HepG2 (cell line): ENCODE data around the gene C6orf62. TPM values are rescaled to one million over a fixed set of nuclear protein-coding genes. Genes with fewer than 3 reads are reported as not detected.
"Not testable (repeated sequence)": the region's sequence is repeated elsewhere in the genome, so short reads cannot be mapped to it uniquely, and the experiment has no call there.

Experiments used
- ATAC-seq: fragments of 200-7000 bp; cut with Tn5 transposase; 3 replicates; pipeline ENCODE4 v1.9.1; 2020; ENCODE audit warnings: mild to moderate bottlenecking, moderate library complexity
- BruUV-seq: library from RNA; stranded (reverse); fragments of 400-500 nt; replicated peaks from 2 replicates; lab custom pipeline; 2021; lab: Mats Ljungman, UMichigan
- CTCF ChIA-PET: fragments of 300-600 bp; formaldehyde crosslinking; extraction: SDS; loops from one replicate; lab custom pipeline; 2021; ENCODE audit warnings: low total read pairs, inconsistent platforms, low intra/inter-chr PET ratio; lab: Yijun Ruan, JAX
- POLR2A ChIA-PET: fragments of 350-600 bp; sonication (Branson Sonifier 250); formaldehyde crosslinking; loops from one replicate; lab custom pipeline; 2020; ENCODE audit warnings: antibody characterized with exemption, inconsistent platforms; lab: Yijun Ruan, JAX
- DNase-seq: peaks from one replicate; pipeline ENCODE4 v3.0.0-alpha.2; 2015; ENCODE audit warnings: low spot score
- FAIRE-seq: peaks from 3 replicates; lab custom pipeline; 2011; peaks lifted over from hg19 to GRCh38; lab: Jason Lieb, UNC
- H2AFZ ChIP-seq: one replicate; pipeline ENCODE4 v1.6.1; 2011; ENCODE audit warnings: low read length, inconsistent platforms
- H3K27ac ChIP-seq: fragments of 300-600 bp; 3 replicates; pipeline ENCODE4 v1.8.0; 2011; ENCODE audit warnings: mixed run types, mild to moderate bottlenecking, mixed read lengths, low read length, inconsistent platforms; ENCODE audit not compliant: insufficient read depth; ENCODE audit errors: extremely low read length
- H3K27me3 ChIP-seq, 2 experiments: fragments of 200-600 bp in 1 of 2; 2 replicates in 1 of 2; 3 replicates in 1 of 2; pipeline versions ENCODE4 v1.6.0 to v1.8.0; 2011; ENCODE audit warnings: low read length in 2 of 2, mild to moderate bottlenecking in 2 of 2, moderate library complexity in 2 of 2, inconsistent platforms in 1 of 2; ENCODE audit not compliant: insufficient read depth in 2 of 2, control insufficient read depth in 1 of 2
- H3K36me3 ChIP-seq, 2 experiments: fragments of 200-600 bp in 1 of 2; replicated peaks in 1 of 2; 2 replicates in 1 of 2; 3 replicates in 1 of 2; pipeline versions ENCODE4 v1.5.1 to v1.8.0; 2011; ENCODE audit warnings: low read length in 2 of 2, inconsistent platforms in 1 of 2; ENCODE audit not compliant: insufficient read depth in 2 of 2, control insufficient read depth in 1 of 2
- H3K4me1 ChIP-seq: 2 replicates; pipeline ENCODE4 v1.5.1; 2012; ENCODE audit warnings: low read length, inconsistent platforms; ENCODE audit not compliant: insufficient read depth
- H3K4me2 ChIP-seq: 2 replicates; pipeline ENCODE4 v1.6.0; 2011; ENCODE audit warnings: low read depth, low read length, inconsistent platforms
- H3K4me3 ChIP-seq, 3 experiments: fragments of 200-600 bp in 1 of 3; sonication (generic), shearing (Covaris generic) in 1 of 3; replicated peaks in 1 of 3; 2 replicates each; pipeline ENCODE4 v1.5.1; 2011 to 2016; ENCODE audit warnings: low read length in 3 of 3, inconsistent platforms in 2 of 3, low read depth in 2 of 3, mild to moderate bottlenecking in 2 of 3, control low read depth in 1 of 3, mixed read lengths in 1 of 3; ENCODE audit not compliant: insufficient read depth in 1 of 3
- H3K79me2 ChIP-seq: one replicate; pipeline ENCODE4 v1.6.1; 2011; ENCODE audit warnings: low read length, inconsistent platforms; ENCODE audit not compliant: insufficient read depth
- H3K9ac ChIP-seq: 2 replicates; pipeline ENCODE4 v1.6.0; 2011; ENCODE audit warnings: mild to moderate bottlenecking, low read depth, low read length, inconsistent platforms; ENCODE audit not compliant: insufficient read depth
- H3K9me3 ChIP-seq: 2 replicates; pipeline ENCODE4 v1.5.1; 2012; ENCODE audit warnings: mild to moderate bottlenecking, low read length
- H4K20me1 ChIP-seq: 2 replicates; pipeline ENCODE4 v1.6.0; 2011; ENCODE audit warnings: inconsistent platforms, mild to moderate bottlenecking, low read length, moderate library complexity; ENCODE audit not compliant: insufficient read depth
- ARID2 ChIP-seq: sonication (generic); formaldehyde crosslinking; IDR thresholded peaks from 2 replicates; pipeline ENCODE4 v1.8.1; 2022; ENCODE audit warnings: mild to moderate bottlenecking, missing genetic modification reagents, borderline replicate concordance
- DMTF1 ChIP-seq: sonication (generic); formaldehyde crosslinking; IDR thresholded peaks from 2 replicates; pipeline ENCODE4 v1.4.0; 2020; ENCODE audit warnings: mild to moderate bottlenecking, missing genetic modification reagents
- DNMT1 ChIP-seq: sonication (generic); formaldehyde crosslinking; IDR thresholded peaks from 2 replicates; pipeline ENCODE4 v1.5.1; 2020; ENCODE audit warnings: mild to moderate bottlenecking, missing genetic modification reagents
- MAFG ChIP-seq: sonication (generic); formaldehyde crosslinking; IDR thresholded peaks from 2 replicates; pipeline ENCODE4 v1.5.1; 2020; ENCODE audit warnings: mild to moderate bottlenecking, missing genetic modification reagents
- RFXAP ChIP-seq: sonication (generic); formaldehyde crosslinking; IDR thresholded peaks from 2 replicates; pipeline ENCODE4 v1.4.0; 2020; ENCODE audit warnings: missing genetic modification reagents, borderline replicate concordance
- RNF219 ChIP-seq: sonication (generic); formaldehyde crosslinking; IDR thresholded peaks from 2 replicates; pipeline ENCODE4 v1.5.0; 2020; ENCODE audit warnings: mild to moderate bottlenecking, missing genetic modification reagents
- YY1 ChIP-seq: IDR thresholded peaks from 2 replicates; pipeline ENCODE4 v1.6.1; 2011; ENCODE audit warnings: low read length, low read depth, moderate library complexity, mild to moderate bottlenecking; ENCODE audit not compliant: insufficient read depth, insufficient replicate concordance
- ZNF557 ChIP-seq: sonication (generic); formaldehyde crosslinking; IDR thresholded peaks from 2 replicates; pipeline ENCODE4 v1.4.0; 2020; ENCODE audit warnings: missing genetic modification reagents
- ZNF737 ChIP-seq: sonication (generic); formaldehyde crosslinking; IDR thresholded peaks from 2 replicates; pipeline ENCODE4 v1.5.0; 2020; ENCODE audit warnings: missing genetic modification reagents, mild to moderate bottlenecking, borderline replicate concordance
- WGBS: methylation state at CpG from one replicate; pipeline ENCODE4 v1.1.6; 2017; ENCODE audit warnings: low lambda C conversion rate; 5-methylcytosine and 5-hydroxymethylcytosine counted together
- in situ Hi-C: cut with HindIII; loops from 2 replicates; pipeline ENCODE4 v1.10.0; 2017; ENCODE audit warnings: low pct_unique_long_range_greater_than_20kb; ENCODE audit not compliant: extremely low pct_ligation_motif_present
- intact Hi-C: fragments of 100-400 bp; cut with micrococcal nuclease; formaldehyde crosslinking; loops from one replicate; pipeline ENCODE4 v1.10.0; 2022; ENCODE audit not compliant: unreplicated experiment
- polyA plus RNA-seq, 8 experiments: library from polyadenylated mRNA; depleted of rRNA in 3 of 8; stranded (reverse) in 7 of 8; unstranded in 1 of 8; fragments of >200 nt; fragmentation: Illumina TruSeq in 4 of 8; extraction: Trizol in 4 of 8; gene quantifications; 2 replicates each; pipeline versions ENCODE4 v1.2.1 to v1.2.3, GENCODE V29; 2011 to 2016; ENCODE audit warnings: low read depth in 4 of 8, missing spikeins in 1 of 8, mixed read lengths in 1 of 8; ENCODE audit not compliant: insufficient read depth in 1 of 8
- total RNA-seq, 5 experiments: library from RNA; depleted of rRNA; stranded (reverse); fragments of >200 nt; fragmentation: Illumina TruSeq; extraction: Trizol; gene quantifications; 2 replicates each; pipeline ENCODE4 v1.2.3, GENCODE V29; 2016; ENCODE audit warnings: low read depth in 1 of 5
- TF ChIP-seq, protein P1 (sequence below): sonication (generic); formaldehyde crosslinking; IDR thresholded peaks from 2 replicates; pipeline ENCODE4 v1.4.0; 2020; ENCODE audit warnings: mild to moderate bottlenecking, missing genetic modification reagents
- TF ChIP-seq, protein P2 (sequence below): IDR thresholded peaks from 2 replicates; pipeline ENCODE4 v1.6.1; 2016

The C6orf62 gene
- total and polyA plus RNA-seq, 2 of the 13 experiments (the other 11 are each of a cell fraction or from before 2014, with no cell fraction given), result 54.8 to 90.4 TPM

DNA sequence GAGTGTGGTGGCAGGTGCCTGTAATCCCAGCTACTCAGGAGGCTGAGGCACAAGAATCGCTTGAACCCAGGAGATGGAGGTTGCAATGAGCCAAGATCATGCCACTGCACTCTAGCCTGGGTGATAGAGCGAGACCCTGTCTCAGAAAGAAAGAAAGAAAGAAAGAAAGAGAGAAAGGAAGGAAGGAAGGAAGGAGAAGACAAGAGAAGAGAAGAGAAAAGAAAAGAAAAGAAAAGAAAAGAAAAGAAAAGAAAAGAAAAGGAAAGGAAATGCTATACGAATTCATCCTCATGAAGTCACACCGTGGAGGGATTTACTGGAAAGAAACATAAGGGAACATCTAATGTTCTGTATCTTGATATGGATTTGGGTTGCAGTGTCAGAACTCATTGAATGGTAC is 15.8 kb upstream of the C6orf62 start:
- H3K27ac ChIP-seq, H3K36me3 ChIP-seq, H3K4me3 ChIP-seq, CTCF ChIA-PET, FAIRE-seq, DNase-seq, intact Hi-C loops, ATAC-seq, H2AFZ ChIP-seq, BruUV-seq, H3K9ac ChIP-seq, H3K27me3 ChIP-seq, H4K20me1 ChIP-seq, H3K79me2 ChIP-seq, in situ Hi-C loops, H3K4me2 ChIP-seq: not testable (repeated sequence)
- TF ChIP-seq, protein P1, sequence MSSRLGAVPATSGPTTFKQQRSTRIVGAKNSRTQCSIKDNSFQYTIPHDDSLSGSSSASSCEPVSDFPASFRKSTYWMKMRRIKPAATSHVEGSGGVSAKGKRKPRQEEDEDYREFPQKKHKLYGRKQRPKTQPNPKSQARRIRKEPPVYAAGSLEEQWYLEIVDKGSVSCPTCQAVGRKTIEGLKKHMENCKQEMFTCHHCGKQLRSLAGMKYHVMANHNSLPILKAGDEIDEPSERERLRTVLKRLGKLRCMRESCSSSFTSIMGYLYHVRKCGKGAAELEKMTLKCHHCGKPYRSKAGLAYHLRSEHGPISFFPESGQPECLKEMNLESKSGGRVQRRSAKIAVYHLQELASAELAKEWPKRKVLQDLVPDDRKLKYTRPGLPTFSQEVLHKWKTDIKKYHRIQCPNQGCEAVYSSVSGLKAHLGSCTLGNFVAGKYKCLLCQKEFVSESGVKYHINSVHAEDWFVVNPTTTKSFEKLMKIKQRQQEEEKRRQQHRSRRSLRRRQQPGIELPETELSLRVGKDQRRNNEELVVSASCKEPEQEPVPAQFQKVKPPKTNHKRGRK (CRISPR knock-in tag), result peak; percentile 35; the same call in 1 of the 2 replicates
- peaks cover 27% of the 10 kb centered on the region for H3K9me3 ChIP-seq
- POLR2A ChIA-PET, result interaction anchor here (1.2 kb wide), 1 partner anchor 13 kb away, joined by 5 read pairs; no protein-coding TSS in a partner anchor
- H3K4me1 ChIP-seq, result peaks cover 10% of the 10 kb centered on the region
- WGBS, result 66% methylated on average over 4 of the region's 4 CpGs

GRCh38 chr6:24734166-24734565 is 15.2 kb upstream of the C6orf62 start:
- BruUV-seq, result no TSS peak
- CTCF ChIA-PET, result no interaction called here
- TF ChIP-seq RFXAP, result no peak
- TF ChIP-seq, protein P2, sequence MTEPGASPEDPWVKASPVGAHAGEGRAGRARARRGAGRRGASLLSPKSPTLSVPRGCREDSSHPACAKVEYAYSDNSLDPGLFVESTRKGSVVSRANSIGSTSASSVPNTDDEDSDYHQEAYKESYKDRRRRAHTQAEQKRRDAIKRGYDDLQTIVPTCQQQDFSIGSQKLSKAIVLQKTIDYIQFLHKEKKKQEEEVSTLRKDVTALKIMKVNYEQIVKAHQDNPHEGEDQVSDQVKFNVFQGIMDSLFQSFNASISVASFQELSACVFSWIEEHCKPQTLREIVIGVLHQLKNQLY (CRISPR knock-in tag), result no peak
- no peak for TF ChIP-seq DMTF1 (CRISPR knock-in tag)
- no peak for TF ChIP-seq ARID2 (CRISPR knock-in tag)
- TF ChIP-seq ZNF557, result no peak
- no peak for TF ChIP-seq MAFG (CRISPR knock-in tag)
- no peak for TF ChIP-seq YY1
- no peak for TF ChIP-seq RNF219
- TF ChIP-seq DNMT1, result no peak
- no peak for TF ChIP-seq ZNF737 (CRISPR knock-in tag)

More at GRCh38 chr6:24734166-24734565, 15.2 kb upstream of the C6orf62 start:
- Histone ChIP-seq H3K4me3 (no peak overlapping the region), H3K27me3 (peaks cover 0 to 3% of the 10 kb centered on the region in 2 experiments; a peak in 1 of 5 replicates), H4K20me1 (no peaks in the 10 kb centered on the region), H3K4me2 (no peak overlapping the region), H3K4me1 (peaks cover 10% of the 10 kb centered on the region), H2AFZ (no peak overlapping the region), H3K9ac (no peak overlapping the region), H3K79me2 (no peaks in the 10 kb centered on the region), H3K9me3 (peaks cover 29% of the 10 kb centered on the region), H3K27ac (no peak overlapping the region), H3K36me3 (no peaks in the 10 kb centered on the region; a peak in 1 of 5 replicates)
- in situ Hi-C loops, result no loop called here
- intact Hi-C loops, result no loop called here
- 93% methylated on average over 1 of the region's 1 CpG for WGBS
- no peak for FAIRE-seq
- POLR2A ChIA-PET, result interaction anchor here (1.0 kb wide), 1 partner anchor 12 kb away, joined by 3 read pairs; no protein-coding TSS in a partner anchor
- no peak for DNase-seq
- no peak for ATAC-seq
